K562 (cell line): Measurements from ENCODE around the gene CMIP. TPM values are rescaled to one million over a fixed set of nuclear protein-coding genes. Genes with fewer than 3 reads are reported as not detected.

Experiments
- C11orf30 ChIP-seq: fragments of 450-650 bp; IDR thresholded peaks from 2 replicates; pipeline ENCODE4 v1.6.1; 2016; ENCODE audit warnings: low read depth, mild to moderate bottlenecking
- MAFG ChIP-seq: fragments of 450-650 bp; conservative IDR thresholded peaks from 2 replicates; pipeline ENCODE4 v1.6.1; 2016; ENCODE audit warnings: missing genetic modification characterization, missing compliant biosample characterization
- MNT ChIP-seq, 2 experiments: fragments of 450-650 bp; conservative IDR thresholded peaks; 2 replicates each; pipeline ENCODE4 v1.6.1; 2017; ENCODE audit warnings: mild to moderate bottlenecking in 2 of 2, moderate library complexity in 2 of 2
- NFE2 ChIP-seq: IDR thresholded peaks from 2 replicates; pipeline ENCODE4 v1.6.1; 2014; ENCODE audit warnings: antibody characterized with exemption, low read depth
- NFE2L1 ChIP-seq: fragments of 450-650 bp; IDR thresholded peaks from 2 replicates; pipeline ENCODE4 v1.6.1; 2016; ENCODE audit warnings: missing genetic modification characterization, low read depth, mild to moderate bottlenecking, missing compliant biosample characterization, moderate library complexity, borderline replicate concordance
- polyA plus RNA-seq, 8 experiments: library from polyadenylated mRNA; depleted of rRNA in 4 of 8; stranded (reverse) in 5 of 8; unstranded in 3 of 8; fragments of >200 nt; fragmentation: Nextera tagmentation in 2 of 8; fragmentation: Illumina TruSeq in 1 of 8; extraction: Ambion mirVana in 2 of 8; extraction: Trizol in 1 of 8; gene quantifications; 2 replicates each; pipeline versions ENCODE4 v1.2.1 to v1.2.3, GENCODE V29; 2011 to 2014; ENCODE audit warnings: inconsistent platforms in 1 of 8, missing spikeins in 1 of 8
- total RNA-seq, 7 experiments: library from RNA; depleted of rRNA in 6 of 7; stranded (reverse); fragments of >200 nt in 6 of 7; fragmentation: Illumina TruSeq in 2 of 7; extraction: Trizol in 2 of 7; gene quantifications; 2 replicates each; pipeline versions ENCODE4 v1.2.1 to v1.2.3, GENCODE V29; 2011 to 2021; ENCODE audit warnings: low replicate concordance in 1 of 7
- TF ChIP-seq, protein P1 (sequence below), 2 experiments: fragments of 150-350 bp in 1 of 2; IDR thresholded peaks; 2 replicates each; pipeline ENCODE4 v1.6.1; 2012 to 2016; ENCODE audit warnings: low read depth in 2 of 2, low read length in 2 of 2, mild to moderate bottlenecking in 1 of 2, moderate library complexity in 1 of 2

The CMIP gene
- total and polyA plus RNA-seq, 9 of the 15 experiments (the other 6 are each of a cell fraction or from before 2014, with no cell fraction given): 0.94 to 82.5 (median 10.3) TPM

- TF ChIP-seq, protein P1, sequence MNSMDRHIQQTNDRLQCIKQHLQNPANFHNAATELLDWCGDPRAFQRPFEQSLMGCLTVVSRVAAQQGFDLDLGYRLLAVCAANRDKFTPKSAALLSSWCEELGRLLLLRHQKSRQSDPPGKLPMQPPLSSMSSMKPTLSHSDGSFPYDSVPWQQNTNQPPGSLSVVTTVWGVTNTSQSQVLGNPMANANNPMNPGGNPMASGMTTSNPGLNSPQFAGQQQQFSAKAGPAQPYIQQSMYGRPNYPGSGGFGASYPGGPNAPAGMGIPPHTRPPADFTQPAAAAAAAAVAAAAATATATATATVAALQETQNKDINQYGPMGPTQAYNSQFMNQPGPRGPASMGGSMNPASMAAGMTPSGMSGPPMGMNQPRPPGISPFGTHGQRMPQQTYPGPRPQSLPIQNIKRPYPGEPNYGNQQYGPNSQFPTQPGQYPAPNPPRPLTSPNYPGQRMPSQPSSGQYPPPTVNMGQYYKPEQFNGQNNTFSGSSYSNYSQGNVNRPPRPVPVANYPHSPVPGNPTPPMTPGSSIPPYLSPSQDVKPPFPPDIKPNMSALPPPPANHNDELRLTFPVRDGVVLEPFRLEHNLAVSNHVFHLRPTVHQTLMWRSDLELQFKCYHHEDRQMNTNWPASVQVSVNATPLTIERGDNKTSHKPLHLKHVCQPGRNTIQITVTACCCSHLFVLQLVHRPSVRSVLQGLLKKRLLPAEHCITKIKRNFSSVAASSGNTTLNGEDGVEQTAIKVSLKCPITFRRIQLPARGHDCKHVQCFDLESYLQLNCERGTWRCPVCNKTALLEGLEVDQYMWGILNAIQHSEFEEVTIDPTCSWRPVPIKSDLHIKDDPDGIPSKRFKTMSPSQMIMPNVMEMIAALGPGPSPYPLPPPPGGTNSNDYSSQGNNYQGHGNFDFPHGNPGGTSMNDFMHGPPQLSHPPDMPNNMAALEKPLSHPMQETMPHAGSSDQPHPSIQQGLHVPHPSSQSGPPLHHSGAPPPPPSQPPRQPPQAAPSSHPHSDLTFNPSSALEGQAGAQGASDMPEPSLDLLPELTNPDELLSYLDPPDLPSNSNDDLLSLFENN (IDR thresholded peaks at IDR 0.05; ENCODE audit: low read depth in 2 of 2, low read length in 2 of 2): no peak
- TF ChIP-seq NFE2 (peak; percentile 60; the same call in 1 of the 2 replicates), C11orf30 (peak; percentile 64), NFE2L1 (tag) (peak; percentile 23; the same call in 1 of the 2 replicates), MNT (conservative IDR thresholded peaks at IDR 0.05) (no peak), MAFG (tag) (peak; percentile 59)
Measured at GRCh38 chr16:81405702-81406113, 38.9 kb upstream of the CMIP start (continued).
